Chondrocyte (in vitro differentiated cells): ENCODE measurements around the gene BCL11B. TPM values are rescaled to one million over a fixed set of nuclear protein-coding genes. Genes with fewer than 3 reads are reported as not detected.

Experiments used
- DNase-seq: peaks from one replicate; pipeline ENCODE4 v3.0.0; 2021; ENCODE audit warnings: mixed read lengths, low spot score
- H3K27ac Mint-ChIP-seq: one replicate; pipeline ENCODE4 v1.8.0; 2021; ENCODE audit warnings: mild to moderate bottlenecking, moderate library complexity, mixed read lengths; ENCODE audit not compliant: unreplicated experiment
- H3K27me3 Mint-ChIP-seq: 2 replicates; pipeline ENCODE4 v1.8.0; 2021; ENCODE audit warnings: low read depth, mixed read lengths
- H3K36me3 Mint-ChIP-seq: 2 replicates; pipeline ENCODE4 v1.8.0; 2021; ENCODE audit warnings: low read depth, mixed read lengths
- H3K4me1 Mint-ChIP-seq: 2 replicates; pipeline ENCODE4 v1.8.0; 2021; ENCODE audit warnings: low read depth, mild to moderate bottlenecking, mixed read lengths
- H3K4me3 Mint-ChIP-seq: one replicate; pipeline ENCODE4 v1.8.0; 2021; ENCODE audit warnings: mild to moderate bottlenecking, moderate library complexity, mixed read lengths; ENCODE audit not compliant: unreplicated experiment
- H3K9me3 Mint-ChIP-seq: 2 replicates; pipeline ENCODE4 v1.8.0; 2021; ENCODE audit warnings: low read depth, mixed read lengths
- CTCF ChIP-seq: fragments of 200-600 bp; sonication (generic); IDR thresholded peaks from 2 replicates; pipeline ENCODE4 v1.5.0; 2021; ENCODE audit warnings: antibody characterized with exemption, mild to moderate bottlenecking, moderate library complexity
- total RNA-seq: library from RNA; stranded (reverse); gene quantifications from 3 replicates; pipeline ENCODE4 v1.2.1, GENCODE V29; 2021

BCL11B gene
- total RNA-seq, 1 donor from 2014 or later, result 0.17 TPM

- peaks cover 16% of the 10 kb centered on the region for H3K36me3 Mint-ChIP-seq
- peaks cover 43% of the 10 kb centered on the region for H3K9me3 Mint-ChIP-seq
- H3K27me3 Mint-ChIP-seq, result peaks cover 13% of the 10 kb centered on the region
- no peak overlapping the region for H3K4me3 Mint-ChIP-seq
- TF ChIP-seq CTCF, result no peak
- H3K4me1 Mint-ChIP-seq, result no peaks in the 10 kb centered on the region
- no peak overlapping the region for H3K27ac Mint-ChIP-seq
- DNase-seq, result no peak
These were observed 28.2 kb upstream of the BCL11B start for GRCh38 chr14:99300190-99300589.

- H3K4me1 Mint-ChIP-seq, result no peaks in the 10 kb centered on the region
- TF ChIP-seq CTCF, result no peak
- H3K9me3 Mint-ChIP-seq, result peaks cover 28% of the 10 kb centered on the region
- H3K4me3 Mint-ChIP-seq, result no peak overlapping the region
- no peak overlapping the region for H3K27ac Mint-ChIP-seq
- peaks cover 14% of the 10 kb centered on the region for H3K36me3 Mint-ChIP-seq
- DNase-seq, result peak; percentile 28
- H3K27me3 Mint-ChIP-seq, result peaks cover 7% of the 10 kb centered on the region
These were observed 24.5 kb upstream of the BCL11B start for GRCh38 chr14:99296517-99296916.

- TF ChIP-seq CTCF, result no peak
- no peaks in the 10 kb centered on the region for H3K36me3 Mint-ChIP-seq
- no peak for DNase-seq
- no peaks in the 10 kb centered on the region for H3K4me1 Mint-ChIP-seq
- H3K27ac Mint-ChIP-seq, result no peak overlapping the region
- peaks cover 16% of the 10 kb centered on the region for H3K27me3 Mint-ChIP-seq
- H3K9me3 Mint-ChIP-seq, result no peaks in the 10 kb centered on the region
- no peak overlapping the region for H3K4me3 Mint-ChIP-seq
These were observed 17.6 kb upstream of the BCL11B start for GRCh38 chr14:99289394-99290189.

GRCh38 chr14:99288948-99289347, 17.0 kb upstream of the BCL11B start:
- Mint-ChIP-seq H3K27me3 (peaks cover 21% of the 10 kb centered on the region), H3K36me3 (no peaks in the 10 kb centered on the region), H3K4me3 (no peak overlapping the region), H3K4me1 (no peaks in the 10 kb centered on the region), H3K9me3 (no peaks in the 10 kb centered on the region), H3K27ac (no peak overlapping the region)
- TF ChIP-seq CTCF, result no peak
- DNase-seq, result no peak

GRCh38 chr14:99287269-99287942, 15.4 kb upstream of the BCL11B start:
- no peaks in the 10 kb centered on the region for H3K36me3 Mint-ChIP-seq
- no peak for DNase-seq
- no peaks in the 10 kb centered on the region for H3K9me3 Mint-ChIP-seq
- H3K27me3 Mint-ChIP-seq, result peaks cover 25% of the 10 kb centered on the region
- H3K4me3 Mint-ChIP-seq, result no peak overlapping the region
- H3K4me1 Mint-ChIP-seq, result no peaks in the 10 kb centered on the region
- no peak for TF ChIP-seq CTCF
- H3K27ac Mint-ChIP-seq, result no peak overlapping the region
